ENCODE results near the gene CCL26. TPM values are rescaled to one million over a fixed set of nuclear protein-coding genes. Genes with fewer than 3 reads are reported as not detected.

CCL26 gene
- total RNA-seq = not detected in 2 replicates

DNA sequence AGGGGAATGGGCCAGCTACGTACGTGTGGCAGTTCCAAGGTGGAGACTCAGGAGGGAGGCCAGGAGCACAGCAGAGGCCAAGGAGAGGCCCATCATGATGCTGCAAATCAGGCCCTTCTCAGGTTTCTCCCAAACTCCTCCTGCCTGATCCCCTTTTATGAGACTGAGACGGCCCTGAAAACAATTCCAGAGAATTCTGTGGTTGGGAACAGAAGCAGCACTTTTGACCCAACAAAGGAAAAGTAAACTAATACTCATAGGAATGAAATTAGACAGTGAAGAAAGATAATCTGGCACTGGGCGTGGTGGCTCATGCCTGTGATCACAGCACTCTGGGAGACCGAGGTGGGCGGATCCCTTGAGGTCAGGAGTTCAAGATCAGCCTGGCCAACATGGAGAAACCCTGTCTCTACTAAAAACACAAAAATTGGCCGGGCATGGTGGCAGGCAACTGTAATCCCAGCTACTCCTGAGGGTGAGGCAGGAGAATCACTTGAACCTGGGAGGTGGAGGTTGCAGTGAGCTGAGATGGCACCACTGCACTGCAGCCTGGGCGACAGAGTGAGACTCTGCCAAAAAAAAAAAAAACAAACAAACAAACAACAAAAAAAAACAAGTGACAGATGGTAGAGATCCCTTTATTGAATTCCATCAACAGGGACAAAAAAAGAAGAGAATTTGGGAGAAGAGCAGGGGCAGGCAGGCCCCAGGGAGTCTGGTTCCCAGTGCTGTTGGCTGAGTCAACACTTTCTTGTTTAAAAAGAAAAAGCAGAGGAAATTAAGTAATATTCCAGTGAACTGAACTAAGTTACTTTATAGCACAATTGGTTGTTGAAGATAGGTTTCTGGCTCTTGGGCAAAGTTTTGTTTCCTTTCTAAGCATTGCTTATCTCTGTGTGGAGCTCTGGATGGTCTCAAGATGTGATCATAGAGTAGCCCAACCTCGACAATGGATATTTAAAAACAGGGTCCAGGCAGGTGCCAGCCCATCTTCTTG is at the start of gene CCL26:
Gene CCL26 (minus strand): TSS at position 131 of the 997 bp plus-strand sequence. CDS start 35 bp downstream, at position 96.

DNA sequence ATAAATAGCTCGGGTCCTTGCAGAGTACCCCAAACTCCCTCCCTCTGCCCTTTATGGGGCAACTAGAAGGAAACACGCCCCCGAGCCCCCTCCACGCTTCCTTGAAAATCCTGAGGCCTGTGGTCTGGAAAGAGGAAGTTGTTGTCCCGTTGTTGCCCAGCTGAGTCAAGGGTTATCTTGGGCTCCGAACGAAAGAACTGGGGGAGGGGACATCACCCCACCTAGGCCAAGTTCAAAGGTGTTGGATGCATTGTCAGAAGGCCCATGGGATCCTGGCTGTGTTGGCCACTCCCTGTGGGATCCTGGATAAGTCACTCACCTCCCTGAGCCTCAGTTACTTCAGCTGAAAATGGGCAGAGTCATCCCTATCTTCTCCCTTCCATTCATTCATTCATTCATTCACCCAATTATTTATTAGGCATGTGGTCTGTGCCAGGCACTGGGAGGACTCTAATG is 41.8 kb upstream of the CCL26 start, which contains the start of gene CCL24:
Gene CCL24 (minus strand): TSS at position 26 of the 456 bp plus-strand sequence. CDS start 91 bp downstream, outside the sequence.

DNA sequence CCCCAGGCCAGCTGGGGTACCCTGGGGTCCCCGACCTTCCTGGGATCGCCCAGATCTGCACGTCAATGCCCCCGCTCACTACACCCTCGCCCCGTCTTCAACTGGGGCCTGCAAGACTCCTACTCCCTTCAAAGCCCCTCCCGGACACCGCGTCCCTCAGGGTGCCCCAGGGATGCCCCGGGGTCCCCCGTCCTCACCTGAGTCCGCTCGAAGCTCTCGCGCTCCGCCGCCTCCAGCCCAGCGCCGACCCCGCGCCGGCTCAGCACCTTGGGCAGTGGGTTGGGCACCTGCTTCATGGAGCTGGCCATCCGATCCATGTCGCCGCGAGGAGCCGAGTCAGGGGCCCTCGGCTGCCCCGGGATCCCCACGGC is 33.4 kb downstream of the CCL26 start, which contains the start of gene HIP1:
Gene HIP1 (minus strand): TSS at position 338 of the 371 bp plus-strand sequence. CDS start 21 bp downstream, at position 317.

Other genes starting within 250 kb of the CCL26 start
- gene HIP1, start 33.3 kb downstream of the CCL26 start, total RNA-seq = 37.1 and 44.7 TPM in 2 replicates
- not detected in 2 replicates for gene CCL24, start 41.6 kb upstream of the CCL26 start, total RNA-seq
- gene RHBDD2, start 106.8 kb upstream of the CCL26 start, total RNA-seq = 26.8 and 36.3 TPM in 2 replicates
- 47.0 and 52.9 TPM in 2 replicates for gene POR, start 142.9 kb upstream of the CCL26 start, total RNA-seq
- gene TMEM120A, start 222.4 kb upstream of the CCL26 start, total RNA-seq = 19.7 and 33.0 TPM in 2 replicates